ENCODE results near the gene NRG3. TPM values are rescaled to one million over a fixed set of nuclear protein-coding genes. Genes with fewer than 3 reads are reported as not detected.

The NRG3 gene
- total and polyA plus RNA-seq, 2 of the 8 experiments (the other 6 are each of a cell fraction or from before 2014, with no cell fraction given), result 4.2 to 5.0 TPM

DNA sequence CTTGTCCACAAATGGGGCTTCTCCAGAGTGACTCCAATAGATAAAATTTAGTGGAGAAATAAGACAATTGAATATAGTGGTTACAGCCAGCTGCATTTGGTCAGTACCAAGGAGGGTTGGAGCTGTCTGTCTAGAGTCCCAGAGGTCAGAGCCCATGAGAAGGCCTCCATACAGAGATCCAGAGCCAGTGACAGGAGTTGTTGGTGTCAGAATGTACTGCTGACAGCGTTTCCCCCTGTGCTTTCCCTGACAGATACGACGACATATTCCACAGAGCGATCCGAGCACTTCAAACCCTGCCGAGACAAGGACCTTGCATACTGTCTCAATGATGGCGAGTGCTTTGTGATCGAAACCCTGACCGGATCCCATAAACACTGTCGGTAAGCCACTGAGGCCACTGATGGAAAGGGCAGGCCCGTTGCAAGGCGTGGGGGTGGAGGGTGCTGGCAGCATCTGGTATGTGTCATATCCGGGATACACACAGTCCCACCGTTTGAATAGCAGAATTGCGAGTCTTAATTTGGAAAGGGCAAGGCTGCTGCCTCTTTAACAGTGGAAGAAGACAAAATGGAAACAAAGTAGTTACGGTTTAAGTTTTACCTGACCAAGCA, 483.6 kb downstream of the NRG3 start (continued):
- TF ChIP-seq JUN (IDR thresholded peaks at IDR 0.05; ENCODE audit: low read depth, low read length), result no peak
- no peak for TF ChIP-seq EZH2 (IDR thresholded peaks at IDR 0.05; ENCODE audit: low read depth, low read length, severe bottlenecking)
- TF ChIP-seq RXRA (IDR thresholded peaks at IDR 0.05; ENCODE audit: insufficient read depth, low read depth, low read length), result no peak
- no peak for TF ChIP-seq TAF7 (optimal IDR thresholded peaks at IDR 0.05; ENCODE audit: borderline replicate concordance, low read depth, low read length)
- TF ChIP-seq RBBP5 (IDR thresholded peaks at IDR 0.05; ENCODE audit: borderline replicate concordance, low read depth, low read length), result no peak
- TF ChIP-seq CBX5 (IDR thresholded peaks at IDR 0.05; ENCODE audit: low read depth, low read length), result no peak
